Osteoblast (primary cell): ENCODE results near the gene MRPS34. TPM values are rescaled to one million over a fixed set of nuclear protein-coding genes. Genes with fewer than 3 reads are reported as not detected.

ENCODE experiments used
- DNase-seq: peaks from one replicate; pipeline ENCODE4 v3.0.0; 2011; ENCODE audit warnings: low spot score, mixed read lengths; ENCODE audit not compliant: insufficient read length; ENCODE audit errors: missing footprints
- H2AFZ ChIP-seq: 2 replicates; pipeline ENCODE4 v1.6.0; 2011; ENCODE audit warnings: mild to moderate bottlenecking, low read length
- H3K27ac ChIP-seq: 2 replicates; pipeline ENCODE4 v1.5.1; 2011; ENCODE audit warnings: mild to moderate bottlenecking, low read depth, low read length, moderate library complexity
- H3K27me3 ChIP-seq: 2 replicates; pipeline ENCODE4 v1.6.0; 2012; ENCODE audit warnings: mild to moderate bottlenecking, control low read depth, inconsistent platforms, low read length, moderate library complexity; ENCODE audit not compliant: insufficient read depth
- H3K36me3 ChIP-seq: 2 replicates; pipeline ENCODE4 v1.5.1; 2011; ENCODE audit warnings: mild to moderate bottlenecking, low read length, control low read depth, moderate library complexity; ENCODE audit not compliant: insufficient read depth
- H3K4me1 ChIP-seq: 2 replicates; pipeline ENCODE4 v1.5.1; 2011; ENCODE audit warnings: mild to moderate bottlenecking, low read length, control low read depth, moderate library complexity; ENCODE audit not compliant: insufficient read depth
- H3K4me2 ChIP-seq: 2 replicates; pipeline ENCODE4 v1.6.0; 2011; ENCODE audit warnings: mild to moderate bottlenecking, low read length; ENCODE audit not compliant: insufficient read depth
- H3K4me3 ChIP-seq: fragments of 200-600 bp; sonication (generic); 3 replicates; pipeline ENCODE4 v1.5.1; 2012; ENCODE audit warnings: mild to moderate bottlenecking, low read length, inconsistent platforms; ENCODE audit not compliant: insufficient read depth
- H3K79me2 ChIP-seq: 2 replicates; pipeline ENCODE4 v1.6.0; 2012; ENCODE audit warnings: mild to moderate bottlenecking, low read length, control low read depth, inconsistent platforms; ENCODE audit not compliant: insufficient read depth
- H3K9me3 ChIP-seq: 2 replicates; pipeline ENCODE4 v1.5.1; 2011; ENCODE audit warnings: low read depth, low read length, control low read depth
- H4K20me1 ChIP-seq: 2 replicates; pipeline ENCODE4 v1.6.0; 2012; ENCODE audit warnings: mild to moderate bottlenecking, low read length, control low read depth; ENCODE audit not compliant: insufficient read depth
- CTCF ChIP-seq: IDR thresholded peaks from 2 replicates; pipeline ENCODE4 v1.5.1; 2011; ENCODE audit warnings: mild to moderate bottlenecking, low read depth, low read length, moderate library complexity; ENCODE audit errors: extremely low read depth
- total RNA-seq: library from RNA; depleted of rRNA; stranded (reverse); fragments of >200 nt; gene quantifications from 2 replicates; pipeline ENCODE4 v1.2.3, GENCODE V29; 2012

Gene MRPS34
- total RNA-seq, 1 donor: 40.5 TPM

GRCh38 chr16:1754204-1754603 is 18.7 kb downstream of the MRPS34 start:
- peaks cover 9% of the 10 kb centered on the region for H3K79me2 ChIP-seq
- H3K9me3 ChIP-seq: no peaks in the 10 kb centered on the region
- H3K27ac ChIP-seq: no peak overlapping the region
- H3K36me3 ChIP-seq: peaks cover 39% of the 10 kb centered on the region
- H3K4me1 ChIP-seq: peaks cover 6% of the 10 kb centered on the region
- no peak for TF ChIP-seq CTCF
- no peak overlapping the region for H3K4me3 ChIP-seq
- H4K20me1 ChIP-seq: peaks cover 13% of the 10 kb centered on the region
- no peak overlapping the region for H3K4me2 ChIP-seq
- H3K27me3 ChIP-seq: no peaks in the 10 kb centered on the region
- no peak overlapping the region for H2AFZ ChIP-seq
- DNase-seq: no peak

GRCh38 chr16:1752853-1753252 is 20.1 kb downstream of the MRPS34 start:
- H3K27me3 ChIP-seq: no peaks in the 10 kb centered on the region
- no peak overlapping the region for H3K27ac ChIP-seq
- no peak overlapping the region for H3K4me3 ChIP-seq
- H2AFZ ChIP-seq: no peak overlapping the region
- H3K4me2 ChIP-seq: no peak overlapping the region
- peaks cover 43% of the 10 kb centered on the region for H3K36me3 ChIP-seq
- peaks cover 6% of the 10 kb centered on the region for H3K4me1 ChIP-seq
- H3K9me3 ChIP-seq: no peaks in the 10 kb centered on the region
- H4K20me1 ChIP-seq: peaks cover 8% of the 10 kb centered on the region
- H3K79me2 ChIP-seq: peaks cover 9% of the 10 kb centered on the region
- DNase-seq: no peak
- no peak for TF ChIP-seq CTCF

GRCh38 chr16:1751946-1752345 is 21.0 kb downstream of the MRPS34 start:
- Histone ChIP-seq H3K79me2 (peaks cover 9% of the 10 kb centered on the region), H3K4me2 (no peak overlapping the region), H4K20me1 (peaks cover 8% of the 10 kb centered on the region), H2AFZ (no peak overlapping the region), H3K27ac (no peak overlapping the region), H3K9me3 (no peaks in the 10 kb centered on the region), H3K27me3 (no peaks in the 10 kb centered on the region), H3K36me3 (peaks cover 45% of the 10 kb centered on the region), H3K4me3 (no peak overlapping the region), H3K4me1 (peaks cover 6% of the 10 kb centered on the region)
- no peak for DNase-seq
- TF ChIP-seq CTCF: no peak

GRCh38 chr16:1749152-1750117 is 23.5 kb downstream of the MRPS34 start:
- no peak overlapping the region for H3K27ac ChIP-seq
- peaks cover 51% of the 10 kb centered on the region for H3K36me3 ChIP-seq
- peaks cover 8% of the 10 kb centered on the region for H4K20me1 ChIP-seq
- DNase-seq: no peak
- H3K79me2 ChIP-seq: peaks cover 4% of the 10 kb centered on the region
- H3K4me3 ChIP-seq: no peak overlapping the region
- H3K4me1 ChIP-seq: peaks cover 28% of the 10 kb centered on the region
- H3K4me2 ChIP-seq: no peak overlapping the region
- no peak overlapping the region for H2AFZ ChIP-seq
- no peak for TF ChIP-seq CTCF
- no peaks in the 10 kb centered on the region for H3K9me3 ChIP-seq
- no peaks in the 10 kb centered on the region for H3K27me3 ChIP-seq
